Activated CD4-positive, alpha-beta T cell treated with anti-CD3 and anti-CD28 coated beads, Interleukin-2, amount 50 U/mL, for 4 hours (primary cell): ENCODE results near the gene SMG7.

Experiments
- DNase-seq, 2 experiments: peaks; one replicate each; pipeline ENCODE4 v3.0.0-alpha.2; 2020

SMG7 gene

DNA sequence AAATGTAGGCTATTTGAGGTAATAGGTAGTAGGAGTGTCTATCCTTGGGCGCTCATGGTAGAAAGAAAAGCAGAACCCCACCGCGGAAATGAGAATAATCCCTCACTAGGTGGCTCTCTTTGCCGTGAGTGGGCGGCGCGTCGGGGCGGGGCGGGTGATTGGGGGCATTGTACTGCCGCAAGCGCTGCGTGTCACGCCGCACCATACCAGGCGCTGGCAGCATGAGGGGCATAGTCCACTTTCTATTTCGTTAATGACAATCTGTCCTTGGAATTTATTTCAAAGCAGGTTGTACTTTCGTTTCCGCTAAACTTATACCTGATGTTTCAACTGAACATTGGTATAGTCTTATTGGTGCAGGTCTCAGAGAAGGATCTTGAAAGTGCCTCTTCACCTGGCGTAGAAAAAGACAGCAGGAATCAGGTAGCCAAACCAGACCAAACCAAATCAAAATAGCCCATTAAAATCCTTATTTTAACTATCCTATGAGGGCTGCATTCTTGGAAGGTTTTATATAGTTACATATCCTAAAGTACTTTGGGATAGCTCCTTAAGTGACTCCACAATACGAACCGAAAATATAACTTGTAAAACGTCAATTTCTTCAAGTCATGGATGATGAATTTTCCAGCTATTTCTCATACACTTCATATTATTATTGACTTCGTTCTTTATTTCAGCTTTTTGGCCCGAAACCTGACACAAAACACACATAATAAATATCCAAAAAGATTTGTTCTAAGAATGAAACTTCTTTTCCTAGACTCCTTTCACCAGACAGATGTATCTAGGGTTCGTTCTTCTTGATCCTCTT is 1.9 kb upstream of the SMG7 start:
- DNase-seq, result peak; percentile 92 to 93

GRCh38 chr1:183470961-183471742 is 1.1 kb upstream of the SMG7 start:
- DNase-seq, result peak; percentile 53 to 63

DNA sequence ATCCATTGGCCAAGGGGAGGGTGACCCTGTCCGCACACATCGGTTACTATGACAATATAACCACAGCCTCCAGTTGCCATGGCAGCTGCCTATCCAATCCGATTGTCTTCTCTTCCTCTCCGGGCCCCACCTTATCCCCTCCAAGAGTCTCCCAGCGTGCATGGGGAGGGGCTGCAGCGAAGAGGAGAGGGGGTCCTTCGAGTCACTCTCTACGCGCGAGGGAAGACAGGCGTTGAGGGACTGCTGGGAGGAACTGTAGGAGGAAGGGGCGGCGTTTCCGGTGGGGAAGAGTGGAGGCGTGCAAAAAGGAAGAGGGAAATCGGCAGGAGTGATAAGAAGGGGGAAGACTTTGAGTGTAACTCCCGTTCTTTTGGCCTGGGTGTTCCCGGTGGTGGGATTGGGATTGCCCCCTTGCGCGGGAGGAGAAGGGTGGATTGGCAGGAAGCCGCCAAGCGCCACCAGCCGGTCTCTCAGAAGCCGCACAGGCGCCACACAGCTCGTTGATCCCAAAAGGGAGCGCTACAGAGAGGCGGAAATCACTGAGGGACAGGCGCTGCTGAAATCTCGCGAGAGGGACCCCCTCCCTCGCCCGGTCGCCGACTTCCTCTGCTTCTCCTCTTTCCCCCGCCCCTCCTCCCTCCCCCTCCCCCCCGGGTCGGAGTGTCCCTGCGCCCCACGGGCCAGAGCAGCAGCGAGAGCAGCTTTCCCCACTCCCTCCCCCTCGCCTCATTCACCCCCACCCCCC is 384 bp upstream of the SMG7 start:
- peak; percentile 99 to 100 for DNase-seq

- DNase-seq, result no peak
These were observed 878 bp downstream of the SMG7 start for GRCh38 chr1:183473217-183473536.

DNA sequence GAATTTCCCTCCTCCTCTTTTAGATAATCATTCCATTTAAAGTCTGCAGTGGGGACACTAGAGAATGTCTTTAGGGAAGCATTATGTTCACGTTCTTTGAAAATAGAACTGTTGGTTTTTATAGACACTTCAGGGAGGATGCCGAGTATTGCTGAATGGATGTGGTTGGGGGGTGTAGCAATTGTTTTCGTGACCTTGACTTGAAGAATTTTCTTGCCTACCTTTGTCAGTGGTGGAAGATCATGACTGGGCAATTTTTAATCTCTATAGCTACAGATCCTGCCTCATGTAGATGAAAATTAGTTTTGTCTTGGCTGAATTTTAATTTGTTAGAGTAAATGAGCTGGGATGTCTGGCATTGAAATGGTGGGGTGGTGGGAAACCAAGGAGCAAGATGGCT is 3.8 kb downstream of the SMG7 start:
- no peak for DNase-seq

- no peak for DNase-seq
These were observed 5.9 kb downstream of the SMG7 start for GRCh38 chr1:183477986-183478781.

DNA sequence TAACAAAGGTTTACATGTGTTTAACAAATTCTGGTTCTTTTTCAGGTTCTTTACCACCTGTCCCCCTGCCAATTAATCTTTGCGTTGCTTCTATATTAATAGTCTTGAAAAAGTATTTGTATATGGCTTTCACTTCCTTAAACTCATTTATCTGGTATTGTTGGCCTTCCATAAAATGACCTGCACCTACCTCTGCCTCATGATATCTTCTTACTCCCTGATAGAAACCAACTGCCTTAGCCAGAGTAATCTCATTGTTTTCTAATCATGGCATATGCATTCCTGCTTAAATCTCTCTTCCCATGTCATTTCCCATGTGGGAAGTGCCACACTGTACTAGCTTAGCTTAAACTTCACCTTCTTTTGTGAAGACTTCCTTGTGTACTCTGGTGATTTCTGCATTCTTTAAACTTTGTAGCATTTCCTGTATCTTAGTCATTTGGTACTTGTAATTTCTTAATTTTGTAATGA is 8.7 kb downstream of the SMG7 start:
- DNase-seq, result no peak

DNA sequence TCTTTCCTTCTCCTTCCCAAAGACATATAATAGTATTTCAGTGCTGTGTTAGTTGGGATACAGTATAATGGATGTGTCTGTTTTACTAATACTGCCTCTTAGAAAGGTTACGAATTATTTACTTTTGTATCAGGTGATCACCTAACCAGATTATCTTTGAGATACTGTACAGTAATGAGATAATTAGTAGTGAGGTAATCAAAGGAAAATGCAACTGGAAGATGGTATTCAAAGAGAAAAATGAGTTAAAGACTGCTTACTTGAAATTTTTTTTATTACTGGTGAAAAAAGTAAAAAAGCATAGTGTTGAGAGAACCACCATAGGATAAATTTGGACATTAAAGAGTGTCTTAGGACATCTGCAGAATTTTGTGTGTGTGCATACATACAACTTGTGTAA is 10.9 kb downstream of the SMG7 start:
- no peak for DNase-seq

DNA sequence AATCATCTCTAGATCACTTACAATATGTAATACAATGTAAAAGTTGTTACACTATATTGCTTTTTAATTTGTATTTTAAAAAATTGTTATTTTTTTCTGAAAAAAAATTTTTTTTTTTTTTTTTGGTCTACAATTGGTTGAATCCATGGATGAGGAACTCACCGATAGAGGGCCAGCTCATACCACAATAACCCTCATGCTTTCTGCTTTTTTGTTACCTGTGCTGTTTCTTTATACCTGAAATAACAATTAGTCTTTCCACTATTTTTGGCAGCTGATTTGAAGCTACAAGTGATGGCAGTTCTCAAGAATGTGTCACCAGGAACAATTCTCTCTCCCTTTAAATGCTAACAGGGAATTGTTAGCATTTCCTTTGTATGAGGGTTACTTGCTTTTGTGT is 12.0 kb downstream of the SMG7 start:
- no peak for DNase-seq

GRCh38 chr1:183484851-183485250 is 12.6 kb downstream of the SMG7 start:
- no peak for DNase-seq

GRCh38 chr1:183487674-183488442 is 15.6 kb downstream of the SMG7 start:
- DNase-seq, result no peak

DNA sequence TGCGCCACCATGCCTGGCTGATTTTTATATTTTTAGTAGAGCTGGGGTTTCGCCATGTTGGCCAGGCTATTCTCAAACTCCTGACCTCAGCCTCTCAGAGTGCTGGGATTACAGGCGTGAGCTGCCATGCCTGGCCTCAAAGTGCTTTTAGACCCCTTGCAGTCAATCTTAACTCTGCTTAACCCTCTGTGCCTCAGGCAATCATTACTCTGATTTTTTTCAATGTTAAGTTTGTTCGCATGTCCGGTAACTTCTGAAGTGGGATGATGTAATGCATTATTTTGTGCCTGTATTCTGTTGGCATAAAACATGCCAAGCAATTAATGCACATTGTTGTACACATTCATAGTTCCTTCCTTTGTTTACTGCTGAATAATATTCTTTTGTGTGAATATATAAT is 18.6 kb downstream of the SMG7 start:
- no peak for DNase-seq

DNA sequence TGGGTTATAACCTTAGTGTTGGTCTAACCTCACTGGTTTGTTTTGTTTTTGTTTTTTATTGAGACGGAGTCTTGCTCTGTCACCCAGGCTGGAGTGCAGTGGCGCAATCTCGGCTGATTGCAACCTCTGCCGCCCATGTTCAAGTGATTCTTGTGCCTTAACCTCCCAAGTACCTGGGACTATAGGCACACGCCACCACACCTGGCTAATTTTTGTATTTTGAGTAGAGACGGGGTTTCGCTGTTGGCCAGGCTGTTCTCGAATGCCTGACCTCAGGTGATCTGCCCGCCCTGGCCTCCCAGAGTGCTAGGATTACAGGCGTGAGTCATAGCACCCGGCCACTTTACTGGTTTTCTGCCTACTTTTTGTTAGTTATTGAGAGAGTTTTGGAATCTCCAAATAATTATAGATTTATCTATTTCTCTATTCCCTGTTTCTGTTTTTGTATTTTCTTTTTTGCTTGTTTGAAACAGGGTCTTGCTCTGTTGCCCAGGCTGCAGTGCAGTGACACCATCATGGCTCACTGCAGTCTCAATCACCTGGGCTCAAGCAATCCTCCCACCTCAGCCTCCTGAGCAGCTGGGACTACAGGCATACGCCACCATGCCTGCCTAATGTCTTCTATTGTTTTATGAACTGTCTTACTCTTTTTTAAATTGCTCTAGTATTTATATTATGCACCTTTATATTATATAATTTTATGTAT is 21.4 kb downstream of the SMG7 start:
- DNase-seq, result no peak

GRCh38 chr1:183495420-183495819 is 23.1 kb downstream of the SMG7 start:
- no peak for DNase-seq

- no peak for DNase-seq
These were observed 24.9 kb downstream of the SMG7 start for GRCh38 chr1:183497218-183497617.

DNA sequence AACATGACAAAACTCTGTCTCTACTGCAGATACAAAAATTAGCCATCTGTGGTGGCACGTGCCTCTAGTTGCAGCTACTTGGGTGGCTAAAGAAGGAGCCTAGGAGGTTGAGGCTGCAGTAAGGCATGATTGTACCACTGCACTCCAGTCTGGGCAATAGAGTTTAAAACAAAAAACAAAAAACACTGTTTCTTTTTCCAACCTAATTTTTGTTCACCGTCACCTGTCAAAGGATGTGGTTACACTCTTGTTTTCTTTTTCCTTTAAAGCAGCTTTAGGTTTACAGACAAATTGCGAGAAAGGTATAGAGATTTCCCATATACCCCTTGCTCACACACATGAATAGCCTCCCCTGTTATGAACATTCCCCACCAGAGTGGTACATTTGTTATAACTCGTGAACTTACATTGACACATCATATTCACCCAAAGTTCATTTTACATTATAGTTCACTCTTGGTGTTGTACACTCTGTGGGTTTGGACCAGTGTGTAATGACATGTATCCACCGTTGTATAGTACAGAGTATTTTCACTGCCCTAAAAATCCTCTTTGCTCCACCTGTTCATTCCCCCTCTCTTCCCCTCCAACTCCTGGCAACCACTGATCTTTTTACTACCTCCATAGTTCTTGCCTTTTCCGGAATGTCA is 26.2 kb downstream of the SMG7 start:
- DNase-seq, result no peak

GRCh38 chr1:183505454-183506089 is 33.3 kb downstream of the SMG7 start:
- DNase-seq, result no peak

DNA sequence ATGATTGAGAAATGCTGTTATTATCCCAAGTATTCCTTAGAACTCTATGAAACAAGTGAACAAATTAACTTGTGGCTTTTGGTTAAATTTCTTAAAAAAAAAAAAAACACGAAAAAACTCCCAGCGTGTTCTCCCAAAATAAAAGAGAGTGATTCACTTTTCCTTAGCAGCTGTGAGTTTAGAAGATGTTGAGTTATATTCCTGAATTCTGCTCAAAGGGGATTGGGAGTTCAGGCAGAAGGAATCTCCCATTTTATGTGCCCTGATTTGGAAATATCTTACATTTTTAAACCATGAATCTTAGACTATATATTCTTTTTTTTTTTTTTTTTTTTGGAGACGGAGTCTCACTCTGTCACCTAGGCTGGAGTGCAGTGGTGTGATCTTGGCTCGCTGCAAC is 34.3 kb downstream of the SMG7 start:
- no peak for DNase-seq

DNA sequence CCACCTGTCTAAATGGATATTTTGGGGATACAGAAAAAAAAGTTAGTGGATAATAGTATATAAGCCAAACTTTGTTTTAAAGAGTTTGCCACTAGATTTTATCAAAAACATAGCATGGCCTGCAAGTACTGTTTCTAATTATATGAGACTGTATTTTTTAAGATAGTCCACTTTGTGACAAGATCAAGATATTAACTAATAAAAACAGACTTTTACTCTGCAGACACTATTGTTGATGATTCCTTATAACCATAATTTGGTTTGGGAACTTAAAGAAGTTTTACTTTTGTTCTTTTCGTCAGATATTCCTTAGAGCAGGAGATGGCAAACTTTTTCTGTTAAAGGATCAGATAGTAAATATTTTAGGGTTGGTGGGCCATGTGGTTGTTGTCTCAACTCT is 36.4 kb downstream of the SMG7 start:
- DNase-seq, result no peak

- no peak for DNase-seq
These were observed 40.2 kb downstream of the SMG7 start for GRCh38 chr1:183512450-183512849.
